MCF 10A (cell line): ENCODE data around the gene ARHGEF4. TPM values are rescaled to one million over a fixed set of nuclear protein-coding genes. Genes with fewer than 3 reads are reported as not detected.
"Not testable (repeated sequence)": the region's sequence is repeated elsewhere in the genome, so short reads cannot be mapped to it uniquely, and the experiment has no call there.

ENCODE experiments used
- BruUV-seq: library from RNA; stranded (reverse); fragments of 400-500 nt; replicated peaks from 2 replicates; lab custom pipeline; 2021; lab: Mats Ljungman, UMichigan
- CTCF ChIA-PET: fragments of 300-600 bp; sonication (Branson Sonifier 250); formaldehyde crosslinking; extraction: SDS; loops from one replicate; lab custom pipeline; 2021; ENCODE audit warnings: antibody characterized with exemption, inconsistent platforms; lab: Yijun Ruan, JAX
- POLR2A ChIA-PET: fragments of 300-600, 350-650 bp; sonication (Branson Sonifier 250); formaldehyde crosslinking; extraction: SDS; loops from one replicate; lab custom pipeline; 2020; ENCODE audit warnings: antibody characterized with exemption, inconsistent platforms; lab: Yijun Ruan, JAX
- DNase-seq: peaks from one replicate; pipeline ENCODE4 v3.0.0-alpha.2; 2018; ENCODE audit not compliant: unreplicated experiment
- H3K27ac Mint-ChIP-seq: one replicate; pipeline ENCODE4 v1.8.0; 2022; ENCODE audit warnings: mild to moderate bottlenecking, low read depth, mixed read lengths; ENCODE audit not compliant: unreplicated experiment
- H3K27me3 Mint-ChIP-seq: one replicate; pipeline ENCODE4 v1.8.0; 2022; ENCODE audit warnings: mixed read lengths; ENCODE audit not compliant: insufficient read depth, unreplicated experiment
- H3K36me3 Mint-ChIP-seq: one replicate; pipeline ENCODE4 v1.8.0; 2022; ENCODE audit warnings: mild to moderate bottlenecking, moderate library complexity, mixed read lengths; ENCODE audit not compliant: insufficient read depth, unreplicated experiment
- H3K4me1 Mint-ChIP-seq: one replicate; pipeline ENCODE4 v1.8.0; 2022; ENCODE audit warnings: mixed read lengths; ENCODE audit not compliant: insufficient read depth, unreplicated experiment
- H3K4me3 Mint-ChIP-seq: one replicate; pipeline ENCODE4 v1.8.0; 2022; ENCODE audit warnings: mild to moderate bottlenecking, moderate library complexity, mixed read lengths; ENCODE audit not compliant: unreplicated experiment
- H3K9me3 Mint-ChIP-seq: one replicate; pipeline ENCODE4 v1.8.0; 2022; ENCODE audit warnings: mixed read lengths; ENCODE audit not compliant: unreplicated experiment
- CTCF ChIP-seq: fragments of 200-600 bp; IDR thresholded peaks from one replicate; pipeline ENCODE4 v1.8.0; 2022; ENCODE audit warnings: antibody characterized with exemption, mild to moderate bottlenecking; ENCODE audit not compliant: unreplicated experiment
- intact Hi-C: fragments of 100-400 bp; cut with micrococcal nuclease; formaldehyde crosslinking; loops from 2 replicates; pipeline ENCODE4 v1.14.1; 2022
- total RNA-seq: library from RNA; stranded (reverse); gene quantifications from 2 replicates; pipeline ENCODE4 v1.2.3, GENCODE V29; 2022

The ARHGEF4 gene
- total RNA-seq, 1 experiment from 2014 or later, result 52.0 TPM

- peaks cover 6% of the 10 kb centered on the region for H3K36me3 Mint-ChIP-seq
- CTCF ChIA-PET, result interaction anchor here (1.4 to 2.2 kb wide), 2 partner anchors 14 to 66 kb away, joined by 3 to 4 read pairs; no protein-coding TSS in a partner anchor
Observed at GRCh38 chr2:130986890-130987493, 150.3 kb downstream of the ARHGEF4 start.

GRCh38 chr2:130987519-130988425 lies 151.1 kb downstream of the ARHGEF4 start:
- ChIA-PET CTCF (interaction anchor here (1.4 to 2.2 kb wide), 2 partner anchors 15 to 67 kb away, joined by 3 to 4 read pairs; no protein-coding TSS in a partner anchor), POLR2A (no interaction called here)
- Mint-ChIP-seq H3K27ac (no peak overlapping the region), H3K36me3 (peaks cover 14% of the 10 kb centered on the region), H3K27me3 (no peaks in the 10 kb centered on the region), H3K9me3 (peaks cover 7% of the 10 kb centered on the region), H3K4me3 (no peak overlapping the region), H3K4me1 (no peaks in the 10 kb centered on the region)
- no TSS peak for BruUV-seq
- TF ChIP-seq CTCF, result no peak
- intact Hi-C loops, result no loop called here
- no peak for DNase-seq

More at GRCh38 chr2:130986890-130987493, 150.3 kb downstream of the ARHGEF4 start:
- no TSS peak for BruUV-seq
- H3K4me3 Mint-ChIP-seq, result no peak overlapping the region
- POLR2A ChIA-PET, result no interaction called here
- H3K27me3 Mint-ChIP-seq, result no peaks in the 10 kb centered on the region
- intact Hi-C loops, result no loop called here
- no peak for DNase-seq
- H3K4me1 Mint-ChIP-seq, result no peaks in the 10 kb centered on the region
- no peak overlapping the region for H3K27ac Mint-ChIP-seq
- peaks cover 7% of the 10 kb centered on the region for H3K9me3 Mint-ChIP-seq
- TF ChIP-seq CTCF, result no peak

- intact Hi-C loops, H3K27me3 Mint-ChIP-seq, CTCF ChIA-PET: not testable (repeated sequence)
Observed at GRCh38 chr2:130991446-130991845, 154.7 kb downstream of the ARHGEF4 start.

GRCh38 chr2:130992003-130992402 lies 155.3 kb downstream of the ARHGEF4 start:
- H3K27ac Mint-ChIP-seq, BruUV-seq, intact Hi-C loops, H3K9me3 Mint-ChIP-seq, H3K27me3 Mint-ChIP-seq, H3K4me3 Mint-ChIP-seq, DNase-seq, H3K4me1 Mint-ChIP-seq, POLR2A ChIA-PET: not testable (repeated sequence)
- peaks cover 16% of the 10 kb centered on the region for H3K36me3 Mint-ChIP-seq
- CTCF ChIA-PET, result interaction anchor here (0.8 to 1.1 kb wide), 2 partner anchors 9 to 25 kb away, joined by 3 read pairs; no protein-coding TSS in a partner anchor

More at GRCh38 chr2:130991446-130991845, 154.7 kb downstream of the ARHGEF4 start:
- POLR2A ChIA-PET, BruUV-seq, H3K4me3 Mint-ChIP-seq, H3K4me1 Mint-ChIP-seq, H3K9me3 Mint-ChIP-seq, DNase-seq, H3K27ac Mint-ChIP-seq: not testable (repeated sequence)
- peaks cover 16% of the 10 kb centered on the region for H3K36me3 Mint-ChIP-seq
